HG02885 (cell line): Measurements from ENCODE around the gene TRERF1.

ENCODE experiments used
- ATAC-seq: cut with Tn5 transposase; IDR thresholded peaks from one replicate; pipeline ENCODE4 v1.9.1; 2021; ENCODE audit warnings: mild to moderate bottlenecking; ENCODE audit not compliant: unreplicated experiment, poor library complexity

The TRERF1 gene

DNA sequence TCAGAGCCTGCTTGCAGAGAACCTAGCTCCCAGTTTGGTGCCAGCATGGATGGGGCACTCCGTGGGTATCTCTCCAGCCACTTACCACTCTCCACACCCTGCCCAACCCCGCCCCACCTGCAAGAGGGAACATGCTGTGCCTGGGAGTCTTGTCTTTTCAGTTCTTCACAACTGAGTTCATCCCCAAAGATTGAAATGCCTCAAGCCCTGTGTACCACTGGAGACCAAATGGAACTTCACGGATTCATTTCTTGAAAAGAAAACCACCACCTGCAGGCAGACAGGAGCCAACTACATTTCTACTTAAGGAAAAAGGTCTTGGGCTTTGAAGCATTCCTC lies 50.1 kb downstream of the TRERF1 start:
- no peak for ATAC-seq

- no peak for ATAC-seq
These were observed 50.7 kb downstream of the TRERF1 start for GRCh38 chr6:42400886-42401612.

GRCh38 chr6:42400061-42400760 lies 51.5 kb downstream of the TRERF1 start:
- ATAC-seq, result no peak

GRCh38 chr6:42396720-42397119 lies 55.0 kb downstream of the TRERF1 start:
- no peak for ATAC-seq

DNA sequence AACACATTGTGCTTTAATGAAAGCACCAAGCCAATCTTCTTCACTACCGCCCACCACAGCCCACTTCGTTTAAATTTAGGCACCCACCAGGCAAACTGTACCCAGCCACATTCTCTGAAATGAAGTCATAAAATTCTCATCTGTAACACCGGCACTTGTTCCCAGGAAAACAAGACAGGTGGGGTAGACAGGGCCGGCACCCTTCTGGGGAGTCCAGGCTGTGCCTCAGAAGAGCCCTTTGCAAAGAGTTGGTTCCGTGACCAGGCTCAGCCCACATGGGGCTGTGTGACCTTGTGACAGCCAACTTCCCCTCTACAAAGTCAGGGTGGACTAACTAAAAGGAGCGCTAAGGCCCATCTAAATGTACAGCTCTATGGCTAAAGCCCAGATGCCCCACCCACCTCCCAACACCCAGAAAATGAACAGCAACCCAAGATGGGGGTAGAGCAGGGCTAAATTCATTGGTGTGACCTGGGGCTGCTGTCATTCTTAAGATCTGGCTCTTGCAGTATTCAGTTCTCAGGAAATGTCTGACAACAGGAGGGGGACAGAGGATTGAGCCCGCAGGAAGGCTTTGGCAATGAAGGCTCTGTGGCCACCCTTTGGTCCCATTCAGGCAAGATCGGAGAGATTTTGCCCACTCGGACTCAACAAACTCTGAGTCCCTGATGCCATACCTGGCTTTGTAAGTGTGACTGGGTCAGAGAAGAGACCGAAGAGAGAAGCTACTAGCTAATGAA lies 56.7 kb downstream of the TRERF1 start:
- no peak for ATAC-seq

DNA sequence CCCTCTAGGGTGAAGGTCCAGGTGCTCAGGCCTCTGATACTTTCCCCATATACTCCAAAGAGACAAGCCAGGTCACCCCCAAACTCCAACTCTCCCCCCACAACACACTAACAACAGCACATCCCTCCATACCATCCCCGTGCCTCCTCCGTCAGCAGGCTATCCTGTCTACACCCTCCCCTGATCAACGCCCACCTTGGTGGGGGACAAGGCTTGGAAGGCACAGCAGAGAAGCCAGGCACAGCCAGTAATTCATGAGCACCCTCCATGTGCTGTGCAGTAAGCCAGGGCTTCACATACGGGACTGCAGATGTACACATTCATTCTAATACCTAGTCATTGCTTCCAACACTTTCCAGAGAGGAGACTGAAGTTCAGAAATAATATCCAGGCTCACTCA lies 57.6 kb downstream of the TRERF1 start:
- ATAC-seq, result no peak

DNA sequence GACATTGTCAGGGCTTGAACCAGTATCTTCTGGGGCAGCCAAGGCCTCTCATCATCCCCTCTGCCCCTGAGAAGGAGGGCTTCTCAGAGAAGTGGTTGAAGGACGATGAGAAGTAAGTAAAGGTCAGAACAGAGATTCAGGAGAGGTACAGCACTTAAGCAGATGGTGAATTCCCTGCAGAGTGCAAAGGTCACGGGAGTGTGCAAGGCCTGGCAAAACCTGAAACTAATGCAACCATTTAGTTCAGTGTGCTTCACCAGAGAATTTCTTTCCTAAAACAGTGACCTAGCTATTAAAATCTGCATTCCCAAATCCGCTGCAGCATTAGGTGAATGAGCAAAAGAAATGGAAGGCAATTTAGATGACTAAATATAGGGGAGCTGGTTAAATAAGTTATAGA lies 58.4 kb downstream of the TRERF1 start:
- ATAC-seq, result no peak

- ATAC-seq, result no peak
These were observed 58.9 kb downstream of the TRERF1 start for GRCh38 chr6:42392833-42393232.

GRCh38 chr6:42391441-42391840 lies 60.3 kb downstream of the TRERF1 start:
- no peak for ATAC-seq

GRCh38 chr6:42390228-42390934 lies 61.3 kb downstream of the TRERF1 start:
- ATAC-seq, result peak; percentile 58

GRCh38 chr6:42389736-42390135 lies 62.0 kb downstream of the TRERF1 start:
- ATAC-seq, result no peak

- ATAC-seq, result no peak
These were observed 63.7 kb downstream of the TRERF1 start for GRCh38 chr6:42388046-42388445.

DNA sequence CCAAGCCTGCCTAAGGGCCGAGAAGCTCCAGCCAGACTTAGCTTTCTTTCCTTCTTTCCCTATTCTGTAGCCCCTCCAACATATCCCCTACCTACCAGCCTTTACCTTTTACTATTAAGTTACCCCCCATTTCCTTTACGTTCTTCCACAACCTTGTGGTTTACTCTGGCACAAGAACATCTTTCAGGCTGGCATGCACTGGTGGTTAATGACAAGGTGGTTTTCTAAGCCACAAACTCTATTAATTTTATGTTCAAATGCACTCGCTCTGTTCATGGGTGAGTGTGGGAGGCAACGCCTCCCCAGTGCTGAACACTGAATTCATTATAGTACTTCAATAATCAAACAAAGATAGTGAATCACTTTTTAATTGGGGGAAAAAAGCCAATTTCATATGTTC lies 64.4 kb downstream of the TRERF1 start:
- ATAC-seq, result no peak

DNA sequence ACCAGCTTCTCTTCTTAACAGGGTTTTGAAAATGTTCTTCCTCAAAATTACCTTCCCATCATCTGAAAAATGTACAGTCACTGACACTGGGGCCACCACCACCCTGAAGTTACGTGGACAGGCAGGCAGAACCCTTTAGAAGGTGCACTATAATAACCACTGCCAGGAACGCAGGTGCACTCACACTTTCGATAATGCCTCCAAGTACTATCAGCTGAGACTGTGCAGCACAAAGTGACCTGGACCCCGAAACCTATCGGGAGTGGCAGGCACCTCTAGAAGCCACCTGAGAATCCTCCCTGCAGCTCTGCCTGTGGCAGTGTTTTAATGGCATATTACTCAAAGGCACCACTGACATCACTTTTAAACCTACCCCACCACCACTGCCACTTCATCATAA lies 66.4 kb downstream of the TRERF1 start:
- no peak for ATAC-seq

DNA sequence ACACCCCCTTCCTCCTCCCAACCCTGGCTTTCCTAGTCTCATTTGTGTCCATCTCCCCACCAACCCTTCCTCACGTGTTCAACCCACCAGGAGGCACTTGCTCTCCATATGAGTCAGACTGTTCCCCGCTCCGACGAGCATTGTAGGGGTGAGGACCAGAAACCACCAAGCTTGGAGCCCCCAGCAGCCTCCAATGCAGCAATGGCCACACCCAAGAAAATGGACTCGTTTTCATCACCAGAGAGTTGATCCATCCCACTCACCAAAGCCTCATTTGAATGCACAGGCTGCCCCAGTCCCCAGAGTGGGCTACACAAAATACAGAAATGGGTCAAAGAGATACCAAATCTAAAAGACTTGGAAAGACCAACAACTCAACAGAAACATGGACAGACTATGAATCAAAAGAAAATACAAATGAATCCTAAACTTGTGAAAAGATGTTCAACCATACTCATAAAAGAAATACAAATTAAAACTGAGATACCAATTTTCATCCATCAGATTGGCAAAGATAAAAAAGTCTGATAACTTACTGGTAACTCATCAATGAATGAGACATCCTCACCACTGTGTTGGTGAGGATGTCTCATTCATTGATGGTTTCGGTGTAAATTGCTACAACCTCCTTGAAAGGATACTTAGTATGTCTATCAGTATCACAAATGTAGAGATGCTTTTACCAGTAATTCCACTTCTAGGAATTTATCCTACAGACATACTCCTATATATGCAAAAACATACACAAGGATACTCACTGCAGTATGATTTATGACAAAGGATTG lies 68.1 kb downstream of the TRERF1 start:
- no peak for ATAC-seq

DNA sequence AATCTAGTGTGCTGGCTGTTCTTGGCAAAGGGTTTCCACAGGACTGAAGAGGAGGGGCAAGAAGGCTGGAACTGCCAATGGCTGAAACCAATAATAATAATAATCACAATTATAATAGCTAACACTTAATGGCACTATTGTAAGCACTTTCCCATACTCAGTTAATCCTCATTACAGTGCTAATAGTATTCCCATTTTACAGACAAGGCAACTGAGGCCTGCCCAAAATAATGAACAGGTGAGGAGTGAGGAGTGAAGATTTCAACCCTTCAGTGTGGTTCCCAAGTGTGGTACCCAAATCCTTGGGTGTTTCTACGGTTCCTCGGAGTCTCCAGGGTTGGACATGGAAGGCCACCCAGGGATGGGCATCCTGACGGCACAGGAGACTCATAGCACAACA lies 69.9 kb downstream of the TRERF1 start:
- no peak for ATAC-seq

- no peak for ATAC-seq
These were observed 71.3 kb downstream of the TRERF1 start for GRCh38 chr6:42380228-42380979.

- ATAC-seq, result no peak
These were observed 73.2 kb downstream of the TRERF1 start for GRCh38 chr6:42378536-42378935.

- peak; percentile 54 for ATAC-seq
These were observed 73.6 kb downstream of the TRERF1 start for GRCh38 chr6:42378125-42378524.
